Activated naive CD8-positive, alpha-beta T cell treated with anti-CD3 and anti-CD28 coated beads, Interleukin-2, amount 50 U/mL, for 24 hours (primary cell): Measurements from ENCODE around the gene SRBD1.

Experiments
- ATAC-seq: fragments of 150-1000 bp; cut with Tn5 transposase; one replicate; pipeline ENCODE4 v1.10.0; 2021
- DNase-seq: peaks from one replicate; pipeline ENCODE4 v3.0.0; 2021
- H3K27ac Mint-ChIP-seq: one replicate; pipeline ENCODE4 v1.8.0; 2021; ENCODE audit warnings: mild to moderate bottlenecking, mixed read lengths
- H3K27me3 Mint-ChIP-seq: one replicate; pipeline ENCODE4 v1.8.0; 2021; ENCODE audit warnings: mixed read lengths
- H3K36me3 Mint-ChIP-seq: one replicate; pipeline ENCODE4 v1.8.0; 2021; ENCODE audit warnings: low read depth, mixed read lengths
- H3K4me1 Mint-ChIP-seq: one replicate; pipeline ENCODE4 v1.8.0; 2021; ENCODE audit warnings: mixed read lengths
- H3K4me3 Mint-ChIP-seq: one replicate; pipeline ENCODE4 v1.8.0; 2021; ENCODE audit warnings: mild to moderate bottlenecking, moderate library complexity, mixed read lengths
- H3K9me3 Mint-ChIP-seq: one replicate; pipeline ENCODE4 v1.8.0; 2021; ENCODE audit warnings: mixed read lengths

The SRBD1 gene

GRCh38 chr2:45396671-45397070, 214.4 kb downstream of the SRBD1 start:
- H3K9me3 Mint-ChIP-seq, result no peaks in the 10 kb centered on the region
- no peak for DNase-seq
- H3K36me3 Mint-ChIP-seq, result peaks cover 21% of the 10 kb centered on the region
- no peak overlapping the region for H3K4me3 Mint-ChIP-seq
- H3K27me3 Mint-ChIP-seq, result no peaks in the 10 kb centered on the region
- H3K4me1 Mint-ChIP-seq, result no peaks in the 10 kb centered on the region
- H3K27ac Mint-ChIP-seq, result no peak overlapping the region
- ATAC-seq, result no peak

GRCh38 chr2:45394842-45395241, 216.2 kb downstream of the SRBD1 start:
- no peaks in the 10 kb centered on the region for H3K9me3 Mint-ChIP-seq
- H3K36me3 Mint-ChIP-seq, result peaks cover 25% of the 10 kb centered on the region
- H3K27ac Mint-ChIP-seq, result no peak overlapping the region

GRCh38 chr2:45394216-45394615, 216.9 kb downstream of the SRBD1 start:
- Mint-ChIP-seq H3K9me3 (no peaks in the 10 kb centered on the region), H3K4me3 (no peak overlapping the region), H3K4me1 (no peaks in the 10 kb centered on the region), H3K27ac (no peak overlapping the region), H3K36me3 (peaks cover 28% of the 10 kb centered on the region), H3K27me3 (no peaks in the 10 kb centered on the region)
- ATAC-seq (no peak), DNase-seq (no peak)

More at GRCh38 chr2:45394842-45395241, 216.2 kb downstream of the SRBD1 start:
- Mint-ChIP-seq H3K4me1 (no peaks in the 10 kb centered on the region), H3K27me3 (no peaks in the 10 kb centered on the region), H3K4me3 (no peak overlapping the region)
- ATAC-seq (no peak), DNase-seq (no peak)

GRCh38 chr2:45391866-45392265, 219.2 kb downstream of the SRBD1 start:
- ATAC-seq, result no peak
- Mint-ChIP-seq H3K27me3 (no peaks in the 10 kb centered on the region), H3K36me3 (peaks cover 45% of the 10 kb centered on the region), H3K9me3 (no peaks in the 10 kb centered on the region), H3K4me1 (no peaks in the 10 kb centered on the region), H3K4me3 (no peak overlapping the region), H3K27ac (no peak overlapping the region)
- no peak for DNase-seq

GRCh38 chr2:45390861-45391260, 220.2 kb downstream of the SRBD1 start:
- Mint-ChIP-seq H3K9me3 (no peaks in the 10 kb centered on the region), H3K4me1 (no peaks in the 10 kb centered on the region), H3K27me3 (no peaks in the 10 kb centered on the region), H3K27ac (no peak overlapping the region), H3K36me3 (peaks cover 45% of the 10 kb centered on the region), H3K4me3 (no peak overlapping the region)
- ATAC-seq (no peak), DNase-seq (no peak)

GRCh38 chr2:45390441-45390840, 220.6 kb downstream of the SRBD1 start:
- no peak for ATAC-seq
- Mint-ChIP-seq H3K4me3 (no peak overlapping the region), H3K27ac (no peak overlapping the region)

GRCh38 chr2:45388541-45389100, 222.4 kb downstream of the SRBD1 start:
- H3K4me3 Mint-ChIP-seq, result no peak overlapping the region
- peaks cover 38% of the 10 kb centered on the region for H3K36me3 Mint-ChIP-seq
- H3K27ac Mint-ChIP-seq, result no peak overlapping the region
- no peaks in the 10 kb centered on the region for H3K27me3 Mint-ChIP-seq
- H3K4me1 Mint-ChIP-seq, result no peaks in the 10 kb centered on the region
- ATAC-seq (no peak), DNase-seq (no peak)
- no peaks in the 10 kb centered on the region for H3K9me3 Mint-ChIP-seq

More at GRCh38 chr2:45390441-45390840, 220.6 kb downstream of the SRBD1 start:
- no peak for DNase-seq
- H3K36me3 Mint-ChIP-seq, result peaks cover 45% of the 10 kb centered on the region
- no peaks in the 10 kb centered on the region for H3K9me3 Mint-ChIP-seq
- no peaks in the 10 kb centered on the region for H3K4me1 Mint-ChIP-seq
- H3K27me3 Mint-ChIP-seq, result no peaks in the 10 kb centered on the region

- no peak for DNase-seq
- Mint-ChIP-seq H3K27me3 (no peaks in the 10 kb centered on the region), H3K4me1 (no peaks in the 10 kb centered on the region), H3K4me3 (no peak overlapping the region), H3K27ac (no peak overlapping the region), H3K9me3 (no peaks in the 10 kb centered on the region), H3K36me3 (peaks cover 5% of the 10 kb centered on the region)
- ATAC-seq, result no peak
Observed at GRCh38 chr2:45382744-45383143, 228.3 kb downstream of the SRBD1 start.

DNA sequence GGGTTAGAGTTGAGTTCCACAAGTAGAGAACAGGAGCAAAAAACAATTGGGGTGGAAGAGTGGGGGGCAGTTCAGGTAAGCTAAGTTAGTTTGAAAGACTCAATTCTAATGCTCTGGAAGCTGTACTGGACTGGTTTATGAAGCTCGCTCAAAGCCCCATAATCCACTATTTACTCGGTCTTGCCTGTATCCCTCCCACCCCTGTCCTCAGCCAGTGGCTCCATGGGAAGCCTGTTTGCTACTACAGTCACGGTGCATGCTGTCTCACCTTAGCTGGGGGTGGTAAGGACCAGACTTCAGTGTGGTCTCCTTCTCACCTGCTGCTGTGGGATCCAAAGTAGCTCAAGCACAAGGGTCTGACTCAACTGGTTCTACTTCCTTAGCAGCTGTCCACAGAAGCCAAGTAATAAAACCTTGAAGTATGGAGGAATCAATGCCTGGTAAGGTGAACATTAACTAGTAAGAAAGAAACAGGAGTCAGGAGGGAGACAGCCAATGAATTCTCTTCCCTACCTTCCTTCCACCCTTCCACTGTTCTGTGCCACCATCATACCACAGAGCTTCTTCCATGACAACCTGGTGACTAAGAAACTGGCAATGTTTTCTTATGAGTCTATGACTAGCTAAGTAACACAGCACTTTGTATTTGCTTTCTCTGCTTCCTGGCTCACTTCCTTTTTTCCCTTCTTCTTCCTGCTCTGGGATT, 230.8 kb downstream of the SRBD1 start:
- no peaks in the 10 kb centered on the region for H3K4me1 Mint-ChIP-seq
- H3K9me3 Mint-ChIP-seq, result no peaks in the 10 kb centered on the region
- no peak for ATAC-seq

DNA sequence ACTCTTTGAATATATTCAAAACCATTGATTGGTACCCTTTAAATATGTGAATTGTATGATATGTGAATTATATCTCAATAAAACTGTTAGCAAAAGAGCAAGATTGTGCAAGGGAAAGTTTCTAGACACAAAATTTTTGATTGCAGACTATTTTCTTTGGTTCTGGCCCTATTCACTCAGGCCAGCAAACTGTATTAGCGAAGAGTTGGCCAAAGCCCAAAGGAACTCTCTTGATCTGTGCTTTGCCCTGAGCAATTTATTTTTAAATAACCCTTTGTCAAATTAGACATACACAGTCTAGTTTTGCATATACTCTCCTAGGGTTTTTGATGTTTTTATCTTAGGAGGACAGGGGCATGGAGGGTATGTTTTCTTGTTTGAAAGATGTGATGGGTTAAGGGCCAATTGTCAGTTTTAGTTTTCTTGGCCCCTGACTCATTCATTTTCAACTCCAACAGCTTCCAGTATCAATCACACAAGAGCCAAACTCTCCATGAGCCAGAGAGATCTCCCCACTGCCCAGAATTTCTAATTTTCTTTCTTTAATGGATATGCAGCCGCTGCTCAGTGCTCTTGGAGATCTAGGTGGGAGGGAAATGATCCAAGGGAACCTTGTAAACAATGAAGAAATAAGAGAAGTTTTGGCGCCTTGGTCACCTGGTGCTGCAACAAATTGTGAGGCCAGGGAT, 231.5 kb downstream of the SRBD1 start:
- Mint-ChIP-seq H3K27ac (no peak overlapping the region), H3K36me3 (peaks cover 2% of the 10 kb centered on the region), H3K4me1 (no peaks in the 10 kb centered on the region), H3K9me3 (no peaks in the 10 kb centered on the region), H3K4me3 (no peak overlapping the region), H3K27me3 (no peaks in the 10 kb centered on the region)
- ATAC-seq (no peak), DNase-seq (no peak)

More for the DNA sequence above, 230.8 kb downstream of the SRBD1 start:
- no peak for DNase-seq
- no peaks in the 10 kb centered on the region for H3K27me3 Mint-ChIP-seq
- no peak overlapping the region for H3K4me3 Mint-ChIP-seq
- H3K36me3 Mint-ChIP-seq, result peaks cover 2% of the 10 kb centered on the region
- H3K27ac Mint-ChIP-seq, result no peak overlapping the region

GRCh38 chr2:45373534-45373933, 237.5 kb downstream of the SRBD1 start:
- DNase-seq (no peak), ATAC-seq (no peak)
- Mint-ChIP-seq H3K27ac (no peak overlapping the region), H3K27me3 (no peaks in the 10 kb centered on the region), H3K4me1 (no peaks in the 10 kb centered on the region), H3K4me3 (no peak overlapping the region), H3K9me3 (no peaks in the 10 kb centered on the region), H3K36me3 (no peaks in the 10 kb centered on the region)

GRCh38 chr2:45370369-45370768, 240.7 kb downstream of the SRBD1 start:
- Mint-ChIP-seq H3K9me3 (no peaks in the 10 kb centered on the region), H3K36me3 (no peaks in the 10 kb centered on the region), H3K27ac (no peak overlapping the region), H3K27me3 (no peaks in the 10 kb centered on the region), H3K4me1 (no peaks in the 10 kb centered on the region), H3K4me3 (no peak overlapping the region)
- DNase-seq (no peak), ATAC-seq (no peak)

GRCh38 chr2:45368792-45369191, 242.3 kb downstream of the SRBD1 start:
- DNase-seq (no peak), ATAC-seq (no peak)
- Mint-ChIP-seq H3K27ac (no peak overlapping the region), H3K36me3 (no peaks in the 10 kb centered on the region), H3K4me3 (no peak overlapping the region), H3K9me3 (no peaks in the 10 kb centered on the region), H3K27me3 (no peaks in the 10 kb centered on the region), H3K4me1 (no peaks in the 10 kb centered on the region)

- peaks cover 2% of the 10 kb centered on the region for H3K27me3 Mint-ChIP-seq
- no peaks in the 10 kb centered on the region for H3K9me3 Mint-ChIP-seq
- H3K27ac Mint-ChIP-seq, result no peak overlapping the region
- ATAC-seq (no peak), DNase-seq (no peak)
- H3K36me3 Mint-ChIP-seq, result no peaks in the 10 kb centered on the region
- H3K4me1 Mint-ChIP-seq, result no peaks in the 10 kb centered on the region
- no peak overlapping the region for H3K4me3 Mint-ChIP-seq
Observed at GRCh38 chr2:45361666-45362065, 249.4 kb downstream of the SRBD1 start.

- Mint-ChIP-seq H3K4me3 (no peak overlapping the region), H3K9me3 (no peaks in the 10 kb centered on the region), H3K27me3 (no peaks in the 10 kb centered on the region), H3K36me3 (no peaks in the 10 kb centered on the region), H3K27ac (no peak overlapping the region), H3K4me1 (no peaks in the 10 kb centered on the region)
- ATAC-seq (no peak), DNase-seq (no peak)
Observed at GRCh38 chr2:45354776-45355175, 256.3 kb downstream of the SRBD1 start.
